NCI-H524 treated with DMSO at 0.1 percent for 48 hours (cell line): ENCODE data around the gene CBFB.
"Not testable (repeated sequence)": the region's sequence is repeated elsewhere in the genome, so short reads cannot be mapped to it uniquely, and the experiment has no call there.

ENCODE experiments used
- DNase-seq: peaks from one replicate; lab custom pipeline; 2025; lab: John Stamatoyannopoulos, UW

CBFB gene

DNA sequence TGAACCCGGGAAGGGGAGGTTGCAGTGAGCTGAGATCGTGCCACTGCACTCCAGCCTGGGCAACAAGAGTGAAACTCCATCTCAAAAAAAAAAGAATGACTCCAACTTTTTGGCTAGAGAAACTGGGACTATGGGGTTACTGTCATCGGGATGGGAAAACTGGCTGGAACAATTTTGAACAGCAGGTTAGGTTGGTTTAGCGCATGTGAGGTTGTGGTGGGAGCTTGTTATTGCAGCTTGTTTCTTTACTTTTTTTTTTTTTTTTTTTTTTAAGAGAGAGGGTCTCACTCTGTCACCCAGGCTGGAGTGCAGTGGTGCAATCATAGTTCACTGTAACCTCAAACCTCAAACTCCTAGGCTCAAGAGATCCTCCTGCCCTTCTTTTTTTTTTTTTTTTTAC, 12.6 kb downstream of the CBFB start:
- DNase-seq: not testable (repeated sequence)

DNA sequence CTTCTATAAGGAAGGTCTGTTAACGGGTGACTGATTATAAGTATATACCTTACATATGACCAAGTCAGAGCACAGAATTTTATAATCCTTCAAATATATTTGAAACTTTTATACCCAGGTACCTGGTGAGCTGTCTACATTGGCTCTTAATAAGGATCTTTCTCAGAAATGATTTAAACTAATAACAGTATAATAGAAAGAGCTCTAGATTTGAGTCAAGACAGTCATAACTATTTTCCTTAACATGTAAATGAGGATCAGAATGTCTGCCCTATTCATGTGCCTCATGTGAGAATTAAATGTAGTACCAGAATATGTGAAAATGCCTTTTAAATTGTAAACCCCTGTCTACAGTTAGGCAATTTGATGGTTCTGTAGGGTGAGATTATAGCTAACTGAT, 14.5 kb downstream of the CBFB start:
- DNase-seq: no peak

DNA sequence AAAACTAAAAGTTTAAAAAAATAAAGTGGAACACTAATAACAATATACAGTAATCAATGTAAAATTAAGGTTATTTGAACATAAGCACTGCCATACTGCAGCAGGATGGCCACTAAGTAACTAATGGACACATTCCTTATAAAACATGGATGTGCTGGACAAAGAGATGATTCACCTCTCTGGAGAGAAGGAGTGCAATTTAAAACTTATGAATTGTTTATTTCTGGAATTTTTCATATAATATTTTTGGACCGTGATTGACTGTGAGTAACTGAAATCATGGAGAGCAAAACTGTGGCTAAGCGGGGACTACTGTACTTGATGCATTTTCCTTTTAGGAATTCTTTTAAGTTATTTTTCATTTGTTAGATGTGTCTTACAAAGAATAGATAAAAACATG, 21.8 kb downstream of the CBFB start:
- no peak for DNase-seq

DNA sequence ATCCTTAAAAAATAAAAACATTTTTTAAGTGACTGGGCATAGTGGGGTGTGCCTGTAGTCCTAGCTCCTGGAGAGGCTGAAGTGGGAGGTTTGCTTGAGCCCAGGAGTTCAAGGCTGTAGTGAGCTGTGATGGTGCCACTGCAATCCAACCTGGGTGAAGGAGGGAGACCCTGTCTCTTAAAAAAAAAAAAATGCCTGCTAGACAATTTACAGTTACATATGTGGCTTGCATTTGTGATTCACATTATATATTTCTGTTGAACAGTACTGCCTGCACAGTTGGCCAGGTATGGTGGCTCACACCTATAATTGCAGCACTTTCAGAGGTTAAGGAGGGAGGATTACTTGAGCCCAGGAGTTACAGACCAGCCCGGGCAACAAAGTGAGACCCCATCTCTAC, 23.4 kb downstream of the CBFB start:
- no peak for DNase-seq

DNA sequence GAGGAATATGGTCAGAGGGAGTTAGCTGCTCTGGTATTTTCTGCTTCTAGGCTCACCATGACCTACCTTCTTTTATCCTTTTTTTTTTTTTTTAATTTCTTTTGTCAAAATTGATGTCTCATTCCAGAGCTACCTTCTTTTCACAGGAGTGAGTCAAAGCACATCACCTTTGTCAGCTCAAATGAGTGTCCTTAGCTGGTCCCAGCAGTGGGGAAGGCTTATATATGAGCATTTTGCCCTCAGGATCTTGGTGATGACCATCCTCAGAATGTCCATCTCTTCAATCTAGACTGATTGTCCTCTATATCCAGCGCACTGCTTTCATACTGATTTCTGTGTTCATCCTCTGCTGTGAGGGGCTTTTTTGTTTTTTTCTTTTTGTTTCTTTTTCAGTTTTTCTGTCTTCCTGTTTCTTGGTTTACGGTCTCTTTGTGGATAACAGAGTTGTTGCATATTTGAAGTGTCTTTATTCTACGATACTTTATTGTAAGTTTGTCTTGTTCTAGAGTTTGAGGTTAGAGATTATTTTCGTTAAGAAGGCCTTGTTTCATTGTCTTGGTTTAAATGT, 24.9 kb downstream of the CBFB start:
- no peak for DNase-seq

DNA sequence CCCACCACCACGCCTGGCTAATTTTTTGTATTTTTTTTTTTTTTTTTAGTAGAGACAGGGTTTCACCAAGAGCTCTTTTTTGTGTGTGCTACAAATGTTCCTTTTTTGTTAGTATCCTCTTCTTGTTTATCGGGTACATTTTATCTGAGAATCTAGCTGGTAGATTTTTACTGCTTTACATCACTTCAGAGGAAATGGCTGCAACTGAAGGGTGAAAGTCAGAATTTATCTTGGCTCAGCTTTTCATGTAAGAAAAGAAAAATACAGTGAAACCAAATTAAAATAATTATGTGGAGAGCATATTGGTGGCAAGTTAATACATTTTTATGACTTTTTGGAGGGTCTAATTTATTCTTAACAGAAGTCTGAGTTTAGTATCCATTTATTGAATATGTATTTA, 26.0 kb downstream of the CBFB start:
- DNase-seq: no peak

DNA sequence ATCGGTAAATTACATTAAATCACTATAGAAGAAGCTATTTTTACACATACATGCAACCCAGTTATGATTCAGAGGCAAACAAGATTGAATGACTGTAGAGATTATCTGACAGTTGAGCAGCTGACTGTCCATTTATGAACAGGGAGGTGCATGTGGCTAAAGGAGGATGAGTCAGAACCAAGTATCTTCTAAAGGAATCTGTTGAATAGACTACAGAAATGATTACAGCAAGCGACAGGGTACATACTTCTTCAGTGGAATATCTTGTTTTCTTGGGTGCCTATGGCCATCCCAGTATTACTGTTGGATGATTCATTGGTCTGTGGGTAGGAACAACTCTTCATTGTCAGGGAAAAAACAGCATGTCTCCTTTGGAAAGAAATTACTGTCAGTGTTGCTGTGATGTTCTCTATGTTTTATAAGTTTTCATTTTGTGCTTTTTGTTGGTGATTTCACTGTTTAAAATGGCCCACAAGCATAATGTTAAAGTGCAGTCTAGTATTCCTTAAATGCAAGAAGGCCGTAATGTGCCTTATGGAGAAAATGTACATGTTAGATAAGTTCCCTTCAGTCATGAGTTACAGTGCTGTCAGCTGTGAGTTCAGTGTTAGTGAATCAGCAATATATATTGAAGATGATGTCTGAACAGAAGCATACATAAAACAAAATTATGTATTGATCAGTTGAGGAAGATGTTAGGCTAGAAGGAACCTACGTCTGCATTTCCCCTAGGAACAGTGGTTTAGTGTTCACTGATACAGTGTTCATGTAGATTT, 27.0 kb downstream of the CBFB start:
- DNase-seq: no peak

DNA sequence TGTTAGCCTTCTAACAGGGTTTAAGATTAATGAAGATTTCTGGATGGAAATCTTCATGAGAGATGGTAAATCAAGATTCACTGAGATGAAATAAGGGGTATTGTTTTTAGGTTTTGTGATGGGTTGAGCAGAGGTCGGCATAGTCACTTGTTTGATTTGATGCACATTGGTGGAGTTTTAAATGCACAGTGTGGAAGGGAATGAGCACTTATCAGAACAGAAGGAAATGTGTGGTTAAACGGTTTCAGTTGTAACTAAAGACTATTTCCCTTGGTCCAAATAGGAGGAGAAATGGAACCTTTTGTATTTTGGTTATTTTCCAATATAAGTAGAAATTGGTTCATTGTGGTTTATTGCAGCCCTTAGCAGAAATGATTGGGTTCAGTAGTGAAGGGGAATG, 34.1 kb downstream of the CBFB start:
- DNase-seq: no peak

DNA sequence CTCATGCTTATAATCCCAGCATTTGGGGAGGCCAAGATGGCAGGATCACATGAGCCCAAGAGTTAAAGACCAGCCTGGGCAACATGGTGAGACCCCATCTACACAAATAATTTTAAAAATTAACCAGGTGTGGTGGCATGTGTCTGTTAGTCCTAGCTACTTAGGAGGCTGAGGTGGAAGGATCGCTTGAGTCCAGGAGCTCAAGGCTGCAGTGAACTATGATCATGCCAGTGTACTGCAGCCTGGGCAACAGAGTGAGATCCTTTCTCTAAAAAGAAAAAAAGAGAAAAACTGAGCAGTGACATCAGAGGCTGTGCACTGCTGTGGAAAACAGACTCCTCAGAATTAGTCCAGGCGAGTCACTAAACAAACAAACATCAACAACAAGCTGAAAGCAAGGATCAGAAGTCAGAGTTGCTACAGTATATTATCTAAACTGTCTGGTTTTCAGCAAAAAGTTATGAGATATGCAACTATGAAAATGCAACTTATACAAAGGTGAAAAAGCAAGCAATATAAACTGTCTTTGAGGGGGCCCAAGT, 39.3 kb downstream of the CBFB start:
- DNase-seq: no peak

DNA sequence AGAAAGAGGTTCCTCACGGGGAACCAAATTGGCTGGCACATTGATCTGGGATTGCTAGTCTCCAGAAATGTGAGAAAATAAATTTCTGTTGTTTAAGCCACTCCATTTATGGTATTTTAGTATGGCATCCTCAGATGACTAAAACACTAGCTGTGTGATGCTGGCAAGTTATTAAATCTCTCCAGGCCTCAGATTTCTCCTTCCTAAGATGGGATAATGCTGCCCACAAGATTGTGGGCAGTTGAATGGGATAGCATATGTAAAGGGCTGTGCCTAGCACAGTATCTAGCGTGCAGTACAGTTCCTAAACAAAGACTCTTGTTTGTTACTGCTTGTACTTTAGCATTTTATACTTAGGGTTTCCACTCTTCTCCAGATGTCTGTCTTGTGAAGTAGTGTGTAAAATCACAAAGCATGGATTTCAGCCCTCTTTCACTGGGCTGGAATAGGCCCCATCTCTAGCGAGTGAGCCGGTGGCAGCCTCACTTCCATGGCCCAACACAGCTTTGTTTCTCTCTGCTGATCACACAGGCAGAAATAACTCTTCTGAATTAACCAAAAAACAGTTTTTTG, 42.6 kb downstream of the CBFB start:
- no peak for DNase-seq

DNA sequence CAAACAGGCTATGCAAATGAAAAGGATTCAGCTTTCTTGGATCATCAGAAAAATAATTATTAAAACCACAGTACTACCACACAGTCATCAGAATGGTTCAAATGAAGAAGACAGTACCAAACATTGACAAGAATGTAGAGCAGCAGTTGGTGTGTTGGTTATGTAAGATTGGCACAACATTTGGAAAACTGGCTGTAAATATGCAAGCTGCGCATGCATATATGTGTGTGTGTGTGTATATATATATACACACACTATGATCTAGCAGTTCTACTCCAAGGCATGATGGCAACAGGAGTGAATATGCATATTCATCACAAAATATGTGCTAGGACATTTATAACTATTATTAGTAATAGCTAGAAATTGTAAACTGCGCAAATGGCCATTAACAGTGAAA, 46.4 kb downstream of the CBFB start:
- DNase-seq: no peak

DNA sequence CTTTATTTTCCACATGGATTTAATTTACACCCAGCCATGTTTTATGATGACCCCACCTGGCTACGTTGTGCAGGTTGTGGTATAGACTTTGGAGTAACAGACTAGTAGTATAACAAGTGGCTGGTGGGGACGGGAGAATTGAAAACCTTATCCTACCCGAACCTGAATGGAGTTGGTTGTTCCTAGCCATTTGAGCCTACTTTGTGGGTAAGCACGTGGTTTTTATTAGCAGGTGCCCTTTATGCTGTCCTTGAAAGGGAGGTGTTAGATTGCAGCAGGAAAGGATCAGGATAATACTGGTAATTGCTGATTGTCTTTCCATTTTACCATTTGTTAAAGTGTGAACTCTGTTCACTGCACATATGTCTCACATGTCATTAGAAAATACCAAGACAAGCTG, 48.9 kb downstream of the CBFB start:
- no peak for DNase-seq

DNA sequence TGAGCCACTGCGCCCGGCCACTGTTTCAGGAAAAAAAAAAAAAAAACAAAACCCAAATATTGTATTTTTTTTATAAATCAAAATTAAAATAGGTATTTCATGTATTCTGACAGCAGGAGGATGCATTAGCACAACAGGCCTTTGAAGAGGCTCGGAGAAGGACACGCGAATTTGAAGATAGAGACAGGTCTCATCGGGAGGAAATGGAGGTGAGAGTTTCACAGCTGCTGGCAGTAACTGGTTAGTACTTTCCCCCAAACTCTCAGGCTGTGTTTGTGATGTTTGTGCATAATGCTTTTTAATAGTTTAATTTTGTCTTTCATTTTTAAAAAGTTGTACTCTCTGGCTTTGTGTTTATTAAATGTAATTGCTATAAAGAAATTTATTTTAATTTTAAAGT, 53.2 kb downstream of the CBFB start:
- no peak for DNase-seq

DNA sequence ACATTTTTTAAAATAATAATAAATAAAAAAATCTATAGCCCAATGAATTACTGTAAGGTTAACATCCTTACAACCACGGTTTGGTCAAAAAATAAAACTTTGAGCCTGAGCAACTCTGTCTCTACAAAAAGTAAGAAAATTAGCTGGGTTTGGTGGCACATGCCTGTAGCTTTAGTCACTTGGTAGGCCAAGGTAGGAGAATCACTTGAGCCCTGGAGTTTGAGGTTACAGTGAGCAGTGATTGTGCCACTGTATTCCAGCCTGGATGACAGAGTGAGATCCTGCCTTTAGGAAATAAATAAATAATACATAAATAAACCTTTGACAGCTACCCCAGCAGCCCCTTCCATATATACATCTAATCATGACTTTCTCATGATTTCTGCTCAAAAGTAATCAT, 53.9 kb downstream of the CBFB start:
- no peak for DNase-seq

DNA sequence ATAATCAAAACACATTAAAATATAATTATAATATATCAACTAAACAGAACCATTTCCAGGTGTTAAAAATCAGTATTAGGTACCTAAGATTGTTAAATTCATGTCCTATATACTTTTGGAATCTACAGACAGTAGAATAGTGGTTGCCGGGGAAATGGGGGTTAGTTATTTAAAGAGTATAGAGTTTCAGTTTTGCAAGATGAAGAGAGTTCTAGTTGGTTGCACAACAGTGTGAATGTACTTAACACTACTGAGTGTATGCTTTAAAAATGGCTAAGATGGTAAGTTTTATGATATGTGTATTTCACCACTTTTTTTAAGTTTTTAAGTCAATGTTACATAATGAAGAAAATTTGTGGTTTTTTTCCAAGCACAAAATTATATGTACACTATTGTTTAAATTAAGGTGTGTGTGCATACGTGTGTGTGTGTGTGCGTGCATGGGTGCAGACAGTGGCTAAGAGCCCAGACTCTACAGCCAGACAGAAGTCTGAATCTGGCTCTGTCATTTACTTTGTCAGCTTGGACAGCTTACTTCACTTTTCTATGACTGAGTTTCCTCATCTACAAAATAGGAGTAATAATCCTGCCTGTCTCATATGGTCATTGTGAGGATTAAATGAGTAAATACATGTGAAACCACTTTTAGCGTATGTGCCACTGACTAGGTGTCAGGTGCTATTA, 55.5 kb downstream of the CBFB start:
- DNase-seq: no peak

DNA sequence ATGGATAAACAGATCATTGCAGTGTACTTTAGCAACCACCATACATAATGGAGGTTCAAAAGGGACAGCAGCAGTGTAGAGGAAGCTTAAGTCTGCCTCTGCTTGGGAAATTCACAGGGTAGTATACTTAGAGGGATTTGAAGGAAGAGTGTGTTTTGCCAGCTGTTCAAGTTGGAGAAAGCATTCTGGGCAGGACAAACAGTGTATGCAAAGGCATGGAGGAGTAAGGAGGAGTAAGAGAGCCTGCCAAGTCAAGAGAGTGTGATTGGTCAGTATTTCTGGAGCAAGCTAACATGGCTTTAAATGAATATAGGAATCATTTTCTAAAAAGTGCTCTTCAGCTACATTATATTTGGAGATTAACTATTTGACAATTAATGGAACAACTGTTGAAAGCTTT, 57.9 kb downstream of the CBFB start:
- DNase-seq: no peak

DNA sequence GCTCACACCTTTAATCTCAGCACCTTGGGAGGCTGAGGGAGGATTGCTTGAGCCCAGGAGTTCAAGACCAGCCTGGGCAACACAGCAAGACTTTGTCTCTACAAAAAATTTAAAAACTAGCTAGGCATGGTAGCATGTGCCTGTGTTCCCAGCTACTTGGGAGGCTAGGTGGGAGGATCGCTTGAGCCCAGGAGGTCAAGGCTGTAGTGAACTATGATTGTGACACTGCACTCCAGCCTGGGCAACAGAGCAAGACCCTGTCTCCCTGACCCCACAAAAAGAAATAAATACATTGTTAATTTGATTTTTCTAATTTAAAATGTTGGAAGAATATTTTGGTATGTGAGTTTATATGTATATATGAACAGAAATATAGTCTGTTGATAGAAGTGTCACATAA, 58.3 kb downstream of the CBFB start:
- no peak for DNase-seq

DNA sequence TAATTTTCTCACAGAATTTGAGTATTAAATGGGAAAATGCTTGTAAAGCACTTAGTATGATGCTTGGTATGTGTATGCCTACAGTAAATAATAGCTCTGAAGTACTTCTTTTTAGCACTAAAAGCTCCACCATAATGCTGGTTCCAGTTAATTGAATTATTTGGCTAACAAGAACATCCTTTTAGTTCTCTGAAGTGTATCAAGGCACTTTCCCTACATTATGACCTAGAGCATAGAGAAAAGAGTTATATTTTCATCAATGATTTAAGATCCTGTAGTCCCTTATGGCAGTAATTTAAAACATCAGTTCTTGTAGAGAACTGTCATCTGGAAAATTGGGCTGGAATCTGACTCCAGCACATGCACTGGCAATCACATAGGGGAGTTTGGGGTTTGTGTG, 58.9 kb downstream of the CBFB start:
- DNase-seq: no peak

DNA sequence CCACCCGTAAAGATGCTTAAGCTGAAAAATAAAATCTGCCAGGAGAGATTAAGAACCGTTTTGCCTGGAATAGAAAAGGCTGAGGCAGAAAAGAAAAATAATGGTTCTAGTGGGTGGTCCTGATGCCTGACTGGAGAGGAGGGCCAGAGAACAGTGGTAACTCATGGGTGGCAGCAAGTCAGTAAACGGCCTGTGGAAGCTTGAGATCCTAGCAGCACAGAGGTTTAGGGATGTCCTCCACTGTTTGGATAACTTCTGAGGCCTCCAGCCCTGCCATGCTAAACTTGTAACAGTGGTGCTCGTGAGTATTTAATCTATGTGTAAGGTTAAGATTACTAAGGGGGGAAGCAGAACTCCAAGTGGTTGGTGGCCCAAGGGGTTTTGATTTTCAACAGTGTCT, 59.6 kb downstream of the CBFB start:
- DNase-seq: no peak

DNA sequence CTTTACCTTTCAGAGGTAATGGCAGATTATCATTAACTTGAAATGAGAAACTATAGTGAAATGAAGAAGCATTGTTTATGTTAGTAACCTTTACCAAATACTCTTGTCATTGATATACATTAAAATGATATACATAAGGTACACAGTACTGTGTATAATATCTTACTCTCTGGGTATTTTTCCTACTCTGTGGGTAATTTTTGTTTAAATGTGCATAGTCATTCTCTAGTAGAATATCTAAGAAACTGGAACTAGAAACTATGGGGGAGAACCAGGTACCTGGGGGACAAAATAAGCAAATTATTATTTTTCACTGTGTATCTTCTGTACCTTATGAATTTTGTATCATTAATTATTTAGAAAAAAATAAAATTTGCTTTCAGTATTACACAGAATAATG, 60.2 kb downstream of the CBFB start:
- DNase-seq: no peak

DNA sequence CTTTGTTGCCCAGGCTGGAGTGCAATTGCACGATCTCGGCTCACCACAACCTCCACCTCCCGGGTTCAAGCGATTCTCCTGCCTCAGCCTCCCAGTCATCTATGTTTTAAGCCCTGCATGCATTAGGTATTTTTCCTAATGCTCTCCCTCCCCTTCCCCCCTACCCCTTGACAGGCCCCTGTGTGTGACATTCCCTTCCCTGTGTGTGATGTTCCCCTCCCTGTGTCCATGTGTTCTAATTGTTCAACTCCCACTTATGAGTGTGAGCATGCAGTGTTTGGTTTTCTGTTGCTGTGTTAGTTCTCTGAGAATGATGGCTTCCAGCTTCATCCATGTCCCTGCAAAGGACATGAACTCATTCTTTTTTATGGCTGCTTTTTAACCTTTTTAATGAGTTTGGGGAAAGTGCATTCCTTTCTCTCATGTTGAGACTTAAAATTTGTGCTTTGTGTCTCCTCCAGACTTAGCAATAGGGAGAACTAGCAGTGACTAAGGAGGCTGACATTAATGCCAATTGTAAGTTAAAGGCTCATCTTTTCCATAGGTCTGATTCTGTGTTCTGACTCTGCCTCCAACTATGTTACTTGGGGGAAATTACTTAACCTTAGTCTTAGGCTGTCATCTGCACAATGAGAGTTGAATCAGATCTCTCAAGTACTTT, 63.1 kb downstream of the CBFB start:
- DNase-seq: no peak

DNA sequence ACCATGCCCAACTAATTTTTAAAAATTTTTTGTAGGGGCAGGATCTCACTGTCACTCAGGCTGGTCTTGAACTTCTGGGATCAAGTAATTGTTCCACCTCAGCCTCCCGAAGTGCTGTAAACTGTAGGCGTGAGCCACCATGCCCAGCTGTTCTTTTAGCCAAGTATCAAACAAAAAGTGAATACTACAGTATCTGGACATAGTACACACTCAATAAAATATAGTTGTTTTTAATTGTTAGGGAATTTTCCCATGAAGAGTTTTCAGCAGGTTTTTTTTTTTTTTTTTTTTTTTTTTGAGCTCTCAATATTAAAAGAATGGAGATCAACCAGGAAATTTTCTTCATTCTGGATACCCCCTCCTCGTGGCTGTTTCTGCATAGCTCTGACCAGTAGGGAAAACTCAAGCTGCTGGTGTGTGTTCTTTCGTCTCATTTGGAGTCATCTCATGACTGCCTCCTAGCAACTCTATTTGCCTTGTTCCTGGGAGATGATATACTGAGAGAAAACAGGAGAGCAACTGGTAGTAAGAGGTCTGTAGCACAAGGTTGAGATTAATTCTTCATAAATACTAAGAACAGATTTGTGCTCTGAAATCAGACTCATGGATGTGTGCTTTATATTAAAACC, 64.3 kb downstream of the CBFB start:
- no peak for DNase-seq
